ENCODE results near the gene HNRNPL. TPM values are rescaled to one million over a fixed set of nuclear protein-coding genes. Genes with fewer than 3 reads are reported as not detected.
"Not testable (repeated sequence)": the region's sequence is repeated elsewhere in the genome, so short reads cannot be mapped to it uniquely, and the experiment has no call there.

Gene HNRNPL
- total RNA-seq, 1 experiment from 2014 or later = 443 TPM

- Histone ChIP-seq H3K9me3 (no peaks in the 10 kb centered on the region), H3K4me1 (peaks cover 36% of the 10 kb centered on the region), H3K27me3 (replicated peaks; ENCODE audit: control insufficient read depth, insufficient read depth, low read length) (no peaks in the 10 kb centered on the region), H3K36me3 (ENCODE audit: control insufficient read depth, insufficient read depth, low read length) (no peaks in the 10 kb centered on the region), H3K4me3 (ENCODE audit: low read depth, low read length) (no peak overlapping the region)
- peaks cover 25% of the 10 kb centered on the region for H3K4me1 Mint-ChIP-seq (ENCODE audit: low read depth, unreplicated experiment)
- no peaks in the 10 kb centered on the region for H3K9me3 Mint-ChIP-seq (ENCODE audit: unreplicated experiment)
- peaks cover 5% of the 10 kb centered on the region for H3K36me3 Mint-ChIP-seq (ENCODE audit: insufficient read depth, unreplicated experiment)
- ChIA-PET CTCF (interaction anchor here (0.7 kb wide), 2 partner anchors 100 to 264 kb away, joined by 4 to 5 read pairs; no protein-coding TSS in a partner anchor), POLR2A (interaction anchor here (1.0 to 1.2 kb wide), 2 partner anchors 24 to 27 kb away, joined by 3 to 4 read pairs; no protein-coding TSS in a partner anchor)
- no TSS peak for BruUV-seq (replicated peaks)
- no peak for TF ChIP-seq CTCF (IDR thresholded peaks at IDR 0.05; ENCODE audit: insufficient read depth in 1 of 2, low read depth in 1 of 2, low read length in 1 of 2, severe bottlenecking in 1 of 2, unreplicated experiment in 1 of 2)
- no peak overlapping the region for H3K27ac Mint-ChIP-seq (ENCODE audit: unreplicated experiment)
- no peaks in the 10 kb centered on the region for H3K27me3 Mint-ChIP-seq (ENCODE audit: insufficient read depth, unreplicated experiment)
- no peak for DNase-seq
- intact Hi-C loops (cut with micrococcal nuclease; ENCODE audit: unreplicated experiment) = no loop called here
- H3K4me3 Mint-ChIP-seq (ENCODE audit: unreplicated experiment) = no peak overlapping the region
Observed at GRCh38 chr19:38875656-38876395, 26.0 kb upstream of the HNRNPL start.

- BruUV-seq (replicated peaks); intact Hi-C loops (cut with micrococcal nuclease; ENCODE audit: unreplicated experiment); H3K27me3 ChIP-seq (replicated peaks; ENCODE audit: control insufficient read depth, insufficient read depth, low read length); POLR2A ChIA-PET; H3K4me3 Mint-ChIP-seq (ENCODE audit: unreplicated experiment); DNase-seq; H3K27me3 Mint-ChIP-seq (ENCODE audit: insufficient read depth, unreplicated experiment); H3K27ac Mint-ChIP-seq (ENCODE audit: unreplicated experiment); H3K36me3 ChIP-seq (ENCODE audit: control insufficient read depth, insufficient read depth, low read length); H3K9me3 ChIP-seq; H3K4me3 ChIP-seq (ENCODE audit: low read depth, low read length); H3K9me3 Mint-ChIP-seq (ENCODE audit: unreplicated experiment); H3K36me3 Mint-ChIP-seq (ENCODE audit: insufficient read depth, unreplicated experiment): not testable (repeated sequence)
- peaks cover 18% of the 10 kb centered on the region for H3K4me1 Mint-ChIP-seq (ENCODE audit: low read depth, unreplicated experiment)
- H3K4me1 ChIP-seq = peaks cover 12% of the 10 kb centered on the region
- CTCF ChIA-PET = interaction anchor here (0.6 kb wide), 1 partner anchor 9 kb away, joined by 3 read pairs; no protein-coding TSS in a partner anchor
Observed at GRCh38 chr19:38873400-38873799, 23.6 kb upstream of the HNRNPL start.

- no peaks in the 10 kb centered on the region for H3K36me3 Mint-ChIP-seq (ENCODE audit: insufficient read depth, unreplicated experiment)
- H3K9me3 Mint-ChIP-seq (ENCODE audit: unreplicated experiment) = no peaks in the 10 kb centered on the region
- no peak for DNase-seq
- Histone ChIP-seq H3K4me3 (ENCODE audit: low read depth, low read length) (no peak overlapping the region), H3K4me1 (no peaks in the 10 kb centered on the region), H3K36me3 (ENCODE audit: control insufficient read depth, insufficient read depth, low read length) (no peaks in the 10 kb centered on the region), H3K9me3 (no peaks in the 10 kb centered on the region), H3K27me3 (replicated peaks; ENCODE audit: control insufficient read depth, insufficient read depth, low read length) (no peaks in the 10 kb centered on the region)
- H3K27ac Mint-ChIP-seq (ENCODE audit: unreplicated experiment) = no peak overlapping the region
- intact Hi-C loops (cut with micrococcal nuclease; ENCODE audit: unreplicated experiment) = no loop called here
- no peak overlapping the region for H3K4me3 Mint-ChIP-seq (ENCODE audit: unreplicated experiment)
- POLR2A ChIA-PET = interaction anchor here (0.6 kb wide), 1 partner anchor 161 kb away, joined by 4 read pairs; no protein-coding TSS in a partner anchor
- CTCF ChIA-PET = no interaction called here
- BruUV-seq (replicated peaks) = no TSS peak
- no peaks in the 10 kb centered on the region for H3K4me1 Mint-ChIP-seq (ENCODE audit: low read depth, unreplicated experiment)
- no peaks in the 10 kb centered on the region for H3K27me3 Mint-ChIP-seq (ENCODE audit: insufficient read depth, unreplicated experiment)
- TF ChIP-seq CTCF (IDR thresholded peaks at IDR 0.05; ENCODE audit: insufficient read depth in 1 of 2, low read depth in 1 of 2, low read length in 1 of 2, severe bottlenecking in 1 of 2, unreplicated experiment in 1 of 2) = no peak
Observed at GRCh38 chr19:38870612-38871011, 20.8 kb upstream of the HNRNPL start.

Measured in Caco-2 (cell line).